ENCODE measurements around the gene TMUB1. TPM values are rescaled to one million over a fixed set of nuclear protein-coding genes. Genes with fewer than 3 reads are reported as not detected.

The TMUB1 gene
- total RNA-seq, 2 experiments from 2014 or later = 56.0 to 59.6 TPM

DNA sequence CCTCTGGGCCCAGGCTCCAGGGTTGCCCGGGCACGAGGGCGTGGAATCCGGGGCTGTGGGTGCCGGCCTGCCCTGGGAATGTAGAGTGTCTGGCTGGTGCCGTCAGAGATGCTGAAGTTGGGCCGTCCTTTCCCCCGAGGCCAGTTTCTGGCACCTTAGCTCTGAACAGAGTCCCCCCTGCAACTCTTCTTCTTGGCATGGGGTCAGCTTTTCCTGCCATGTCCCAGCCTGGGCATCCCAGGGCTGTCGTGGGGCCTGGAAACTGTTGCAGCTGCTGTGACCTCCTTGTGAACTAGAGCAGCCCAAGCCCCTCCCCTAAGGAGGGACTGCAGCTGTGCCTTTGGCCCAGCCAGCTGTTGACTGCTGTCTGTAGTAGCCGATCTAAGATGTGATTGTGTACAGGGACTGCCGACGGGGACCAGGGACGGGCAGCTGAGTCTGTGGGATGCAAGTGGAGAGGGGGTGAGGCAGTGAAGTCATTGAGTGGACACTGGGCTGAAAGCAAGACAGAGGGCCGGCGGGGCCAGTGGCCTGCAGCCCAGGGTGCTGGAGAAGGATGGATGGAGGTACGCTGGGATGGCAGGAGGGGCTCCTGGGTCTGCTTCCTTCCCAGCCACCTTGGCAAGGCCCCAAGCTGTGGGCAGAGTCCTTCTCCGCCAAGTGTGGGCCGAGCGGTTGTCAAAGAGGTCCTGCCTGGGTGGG lies 48.5 kb upstream of the TMUB1 start:
- POLR2A ChIA-PET = no interaction called here
- Histone ChIP-seq H3K4me3 (ENCODE audit: low read depth, low read length, poor library complexity, severe bottlenecking) (no peak overlapping the region), H3K4me1 (ENCODE audit: insufficient read depth, low read length, poor library complexity, severe bottlenecking) (no peaks in the 10 kb centered on the region), H3K9me3 (ENCODE audit: low read length) (no peaks in the 10 kb centered on the region), H3K4me2 (ENCODE audit: low read length) (no peak overlapping the region), H3K9me2 (ENCODE audit: insufficient read depth, low read length) (no peaks in the 10 kb centered on the region), H2AFZ (ENCODE audit: low read length) (no peak overlapping the region), H4K20me1 (ENCODE audit: insufficient read depth, low read length) (no peaks in the 10 kb centered on the region), H3K79me2 (ENCODE audit: insufficient read depth, low read depth, low read length) (no peaks in the 10 kb centered on the region), H3K27ac (ENCODE audit: low read depth, low read length, poor library complexity, severe bottlenecking) (no peak overlapping the region), H3K36me3 (ENCODE audit: insufficient read depth, low read length) (no peaks in the 10 kb centered on the region)
- intact Hi-C loops (cut with micrococcal nuclease; ENCODE audit: unreplicated experiment) = no loop called here
- no peak for TF ChIP-seq EZH2phosphoT487 (IDR thresholded peaks at IDR 0.05; ENCODE audit: borderline replicate concordance, low read depth, low read length)
- no TSS peak for BruUV-seq (replicated peaks)
- CTCF ChIA-PET (ENCODE audit: unreplicated experiment) = no interaction called here
- DNase-seq (ENCODE audit: low spot score) = no peak

DNA sequence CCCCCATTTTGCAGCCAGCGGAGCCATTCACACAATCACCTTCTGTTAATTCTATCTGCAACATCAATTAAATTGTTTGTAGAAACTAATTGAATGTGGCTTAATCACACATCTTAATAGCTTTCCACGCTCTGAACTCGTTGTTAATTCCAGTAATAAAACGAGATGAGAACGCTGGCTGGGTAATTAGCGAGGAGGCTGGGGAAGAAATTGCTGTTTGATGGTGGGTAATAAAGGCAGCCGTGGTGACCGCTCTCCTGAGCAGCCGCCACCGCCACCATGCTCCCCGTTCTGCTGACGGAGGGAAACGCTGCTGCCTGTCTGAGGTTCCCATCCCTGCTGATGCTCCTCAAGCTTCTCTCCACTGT lies 47.9 kb upstream of the TMUB1 start:
- ChIA-PET CTCF (ENCODE audit: unreplicated experiment) (no interaction called here), POLR2A (no interaction called here)
- no TSS peak for BruUV-seq (replicated peaks)
- no peak overlapping the region for H3K4me3 ChIP-seq (ENCODE audit: low read depth, low read length, poor library complexity, severe bottlenecking)
- no peak for DNase-seq (ENCODE audit: low spot score)
- TF ChIP-seq EZH2phosphoT487 (IDR thresholded peaks at IDR 0.05; ENCODE audit: borderline replicate concordance, low read depth, low read length) = no peak
- TF ChIP-seq, protein P1, sequence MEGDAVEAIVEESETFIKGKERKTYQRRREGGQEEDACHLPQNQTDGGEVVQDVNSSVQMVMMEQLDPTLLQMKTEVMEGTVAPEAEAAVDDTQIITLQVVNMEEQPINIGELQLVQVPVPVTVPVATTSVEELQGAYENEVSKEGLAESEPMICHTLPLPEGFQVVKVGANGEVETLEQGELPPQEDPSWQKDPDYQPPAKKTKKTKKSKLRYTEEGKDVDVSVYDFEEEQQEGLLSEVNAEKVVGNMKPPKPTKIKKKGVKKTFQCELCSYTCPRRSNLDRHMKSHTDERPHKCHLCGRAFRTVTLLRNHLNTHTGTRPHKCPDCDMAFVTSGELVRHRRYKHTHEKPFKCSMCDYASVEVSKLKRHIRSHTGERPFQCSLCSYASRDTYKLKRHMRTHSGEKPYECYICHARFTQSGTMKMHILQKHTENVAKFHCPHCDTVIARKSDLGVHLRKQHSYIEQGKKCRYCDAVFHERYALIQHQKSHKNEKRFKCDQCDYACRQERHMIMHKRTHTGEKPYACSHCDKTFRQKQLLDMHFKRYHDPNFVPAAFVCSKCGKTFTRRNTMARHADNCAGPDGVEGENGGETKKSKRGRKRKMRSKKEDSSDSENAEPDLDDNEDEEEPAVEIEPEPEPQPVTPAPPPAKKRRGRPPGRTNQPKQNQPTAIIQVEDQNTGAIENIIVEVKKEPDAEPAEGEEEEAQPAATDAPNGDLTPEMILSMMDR (conservative IDR thresholded peaks at IDR 0.05; ENCODE audit: low read length) = no peak
- no peak overlapping the region for H3K4me2 ChIP-seq (ENCODE audit: low read length)
- H3K9me3 ChIP-seq (ENCODE audit: low read length) = no peaks in the 10 kb centered on the region
- no peaks in the 10 kb centered on the region for H3K36me3 ChIP-seq (ENCODE audit: insufficient read depth, low read length)
- H2AFZ ChIP-seq (ENCODE audit: low read length) = no peak overlapping the region
- intact Hi-C loops (cut with micrococcal nuclease; ENCODE audit: unreplicated experiment) = no loop called here
- no peaks in the 10 kb centered on the region for H3K79me2 ChIP-seq (ENCODE audit: insufficient read depth, low read depth, low read length)
- no peaks in the 10 kb centered on the region for H3K4me1 ChIP-seq (ENCODE audit: insufficient read depth, low read length, poor library complexity, severe bottlenecking)
- H3K9me2 ChIP-seq (ENCODE audit: insufficient read depth, low read length) = no peaks in the 10 kb centered on the region
- no peaks in the 10 kb centered on the region for H4K20me1 ChIP-seq (ENCODE audit: insufficient read depth, low read length)
- H3K27ac ChIP-seq (ENCODE audit: low read depth, low read length, poor library complexity, severe bottlenecking) = no peak overlapping the region

DNA sequence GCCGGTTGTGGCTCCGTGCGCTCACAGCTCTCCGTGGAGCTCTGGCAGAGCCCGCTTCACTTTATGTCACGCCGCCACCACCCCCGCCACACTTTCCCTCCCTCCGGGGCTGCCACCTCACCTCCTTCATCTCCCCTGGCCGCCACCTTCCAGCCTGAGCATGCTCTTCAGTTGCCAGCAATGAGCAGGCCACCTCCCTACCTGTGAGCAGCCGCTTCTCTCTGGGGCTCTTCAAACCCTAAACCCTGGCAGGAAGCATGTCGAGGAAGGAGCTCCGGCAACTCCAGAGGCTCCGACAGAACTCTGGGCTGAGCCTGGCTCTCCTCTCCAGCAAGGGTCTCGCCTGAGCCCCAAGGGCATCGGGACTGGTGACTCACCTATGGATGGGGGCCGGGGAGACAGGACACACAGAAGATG lies 47.5 kb upstream of the TMUB1 start:
- Histone ChIP-seq H3K79me2 (ENCODE audit: insufficient read depth, low read depth, low read length) (no peaks in the 10 kb centered on the region), H3K4me3 (ENCODE audit: low read depth, low read length, poor library complexity, severe bottlenecking) (no peak overlapping the region), H3K27ac (ENCODE audit: low read depth, low read length, poor library complexity, severe bottlenecking) (no peak overlapping the region), H3K4me1 (ENCODE audit: insufficient read depth, low read length, poor library complexity, severe bottlenecking) (no peaks in the 10 kb centered on the region), H3K9me3 (ENCODE audit: low read length) (no peaks in the 10 kb centered on the region), H3K36me3 (ENCODE audit: insufficient read depth, low read length) (no peaks in the 10 kb centered on the region), H2AFZ (ENCODE audit: low read length) (no peak overlapping the region), H3K4me2 (ENCODE audit: low read length) (no peak overlapping the region), H4K20me1 (ENCODE audit: insufficient read depth, low read length) (no peaks in the 10 kb centered on the region), H3K9me2 (ENCODE audit: insufficient read depth, low read length) (no peaks in the 10 kb centered on the region)
- TF ChIP-seq EZH2phosphoT487 (IDR thresholded peaks at IDR 0.05; ENCODE audit: borderline replicate concordance, low read depth, low read length) = no peak
- TF ChIP-seq, protein P1 (conservative IDR thresholded peaks at IDR 0.05; ENCODE audit: low read length) = no peak
- no peak for DNase-seq (ENCODE audit: low spot score)
- no TSS peak for BruUV-seq (replicated peaks)
- intact Hi-C loops (cut with micrococcal nuclease; ENCODE audit: unreplicated experiment) = no loop called here
- POLR2A ChIA-PET = no interaction called here
- CTCF ChIA-PET (ENCODE audit: unreplicated experiment) = no interaction called here

Measured in OCI-LY7 (cell line).